Measurements from ENCODE around the gene ITPR2. TPM values are rescaled to one million over a fixed set of nuclear protein-coding genes. Genes with fewer than 3 reads are reported as not detected.

ITPR2 gene
- total RNA-seq, 4 donors from 2014 or later: 42.8 to 62.5 (median 52.1) TPM

GRCh38 chr12:26741584-26742227, 91.3 kb downstream of the ITPR2 start:
- no peak for TF ChIP-seq POLR2A (IDR thresholded peaks at IDR 0.05)
- TF ChIP-seq CTCF (IDR thresholded peaks at IDR 0.05): no peak
- intact Hi-C loops (cut with DNase I; ENCODE audit: low total_unique reads): no loop called here
- no peak overlapping the region for H3K4me3 ChIP-seq (ENCODE audit: low read depth, poor library complexity, severe bottlenecking)
- WGBS, 2 donors: 63 to 65% methylated on average over 6 of the region's 6 CpGs
- no peak for DNase-seq (ENCODE audit: low spot score in 2 of 2)

- no peak for DNase-seq (ENCODE audit: low spot score in 2 of 2)
- TF ChIP-seq POLR2A (IDR thresholded peaks at IDR 0.05) (no peak), CTCF (IDR thresholded peaks at IDR 0.05) (no peak)
- H3K4me3 ChIP-seq (ENCODE audit: low read depth, poor library complexity, severe bottlenecking): no peak overlapping the region
- intact Hi-C loops (cut with DNase I; ENCODE audit: low total_unique reads): no loop called here
- 37 to 48% methylated on average over 4 of the region's 4 CpGs for WGBS, 2 donors
These were observed 92.0 kb downstream of the ITPR2 start for GRCh38 chr12:26740991-26741390.

- TF ChIP-seq CTCF (IDR thresholded peaks at IDR 0.05): no peak
- no peak for TF ChIP-seq POLR2A (IDR thresholded peaks at IDR 0.05)
- 68 to 71% methylated on average over 7 of the region's 7 CpGs for WGBS, 2 donors
- intact Hi-C loops (cut with DNase I; ENCODE audit: low total_unique reads): no loop called here
- no peak overlapping the region for H3K4me3 ChIP-seq (ENCODE audit: low read depth, poor library complexity, severe bottlenecking)
- no peak for DNase-seq (ENCODE audit: low spot score in 2 of 2)
These were observed 92.6 kb downstream of the ITPR2 start for GRCh38 chr12:26740348-26740747.

GRCh38 chr12:26737487-26738030, 95.4 kb downstream of the ITPR2 start:
- TF ChIP-seq POLR2A (IDR thresholded peaks at IDR 0.05): no peak
- TF ChIP-seq CTCF (IDR thresholded peaks at IDR 0.05): no peak
- no peak for DNase-seq (ENCODE audit: low spot score in 2 of 2)
- H3K4me3 ChIP-seq (ENCODE audit: low read depth, poor library complexity, severe bottlenecking): no peak overlapping the region
- intact Hi-C loops (cut with DNase I; ENCODE audit: low total_unique reads): loop anchor here (10.0 kb wide), 1 partner anchor 97 kb away; the partner anchor contains the start of gene ITPR2
- 63 to 78% methylated on average over 10 of the region's 10 CpGs for WGBS, 2 donors

- TF ChIP-seq POLR2A (IDR thresholded peaks at IDR 0.05): no peak
- 55 to 59% methylated on average over 16 of the region's 16 CpGs for WGBS, 2 donors
- H3K4me3 ChIP-seq (ENCODE audit: low read depth, poor library complexity, severe bottlenecking): no peak overlapping the region
- intact Hi-C loops (cut with DNase I; ENCODE audit: low total_unique reads): loop anchor here (10.0 kb wide), 1 partner anchor 98 kb away; the partner anchor contains the start of gene ITPR2
- no peak for DNase-seq (ENCODE audit: low spot score in 2 of 2)
These were observed 96.2 kb downstream of the ITPR2 start for GRCh38 chr12:26736563-26737486.

GRCh38 chr12:26735249-26735639, 97.8 kb downstream of the ITPR2 start:
- TF ChIP-seq POLR2A (IDR thresholded peaks at IDR 0.05) (no peak), CTCF (IDR thresholded peaks at IDR 0.05) (no peak)
- no peak overlapping the region for H3K4me3 ChIP-seq (ENCODE audit: low read depth, poor library complexity, severe bottlenecking)
- 79 to 85% methylated on average over 1 of the region's 1 CpG for WGBS, 2 donors
- intact Hi-C loops (cut with DNase I; ENCODE audit: low total_unique reads): loop anchor here (10.0 kb wide), 1 partner anchor 100 kb away; the partner anchor contains the start of gene ITPR2
- DNase-seq (ENCODE audit: low spot score in 2 of 2): no peak

All from lower leg skin (tissue), 4 donors.